ENCODE measurements around the gene NHLH2.

DNA sequence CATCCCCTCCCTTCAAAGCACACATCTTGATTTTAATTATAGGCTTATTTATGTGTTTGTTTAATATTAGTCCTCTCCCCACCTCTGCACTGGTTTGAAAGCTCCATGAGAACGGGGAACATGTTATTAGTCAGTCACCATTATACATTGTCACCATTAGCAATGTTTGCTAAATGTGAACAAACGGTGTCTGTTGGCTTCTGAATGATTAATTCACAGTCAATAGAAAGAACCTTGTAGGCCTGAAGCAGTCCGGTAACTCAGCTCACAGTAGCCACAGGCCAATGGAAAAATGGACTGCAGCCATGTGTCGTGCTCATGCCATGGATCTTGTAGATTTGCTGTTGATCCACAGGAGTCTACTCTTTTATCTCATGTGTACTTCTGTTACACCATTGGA, 49.7 kb upstream of the NHLH2 start:
- TF ChIP-seq, protein P1, sequence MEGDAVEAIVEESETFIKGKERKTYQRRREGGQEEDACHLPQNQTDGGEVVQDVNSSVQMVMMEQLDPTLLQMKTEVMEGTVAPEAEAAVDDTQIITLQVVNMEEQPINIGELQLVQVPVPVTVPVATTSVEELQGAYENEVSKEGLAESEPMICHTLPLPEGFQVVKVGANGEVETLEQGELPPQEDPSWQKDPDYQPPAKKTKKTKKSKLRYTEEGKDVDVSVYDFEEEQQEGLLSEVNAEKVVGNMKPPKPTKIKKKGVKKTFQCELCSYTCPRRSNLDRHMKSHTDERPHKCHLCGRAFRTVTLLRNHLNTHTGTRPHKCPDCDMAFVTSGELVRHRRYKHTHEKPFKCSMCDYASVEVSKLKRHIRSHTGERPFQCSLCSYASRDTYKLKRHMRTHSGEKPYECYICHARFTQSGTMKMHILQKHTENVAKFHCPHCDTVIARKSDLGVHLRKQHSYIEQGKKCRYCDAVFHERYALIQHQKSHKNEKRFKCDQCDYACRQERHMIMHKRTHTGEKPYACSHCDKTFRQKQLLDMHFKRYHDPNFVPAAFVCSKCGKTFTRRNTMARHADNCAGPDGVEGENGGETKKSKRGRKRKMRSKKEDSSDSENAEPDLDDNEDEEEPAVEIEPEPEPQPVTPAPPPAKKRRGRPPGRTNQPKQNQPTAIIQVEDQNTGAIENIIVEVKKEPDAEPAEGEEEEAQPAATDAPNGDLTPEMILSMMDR (IDR thresholded peaks at IDR 0.05; ENCODE audit: insufficient read depth, low read depth, low read length): no peak
- TF ChIP-seq EZH2 (IDR thresholded peaks at IDR 0.05; ENCODE audit: insufficient read depth, low read length): no peak
